Regular cardiac myocyte (primary cell): ENCODE measurements around the gene NUDT7. TPM values are rescaled to one million over a fixed set of nuclear protein-coding genes. Genes with fewer than 3 reads are reported as not detected.

Experiments
- total RNA-seq: library from RNA; depleted of rRNA; stranded (reverse); fragments of >200 nt; gene quantifications from 2 replicates; pipeline ENCODE4 v1.2.3, GENCODE V29; 2014

NUDT7 gene
- 3.6 and 3.7 TPM in 2 replicates for total RNA-seq

DNA sequence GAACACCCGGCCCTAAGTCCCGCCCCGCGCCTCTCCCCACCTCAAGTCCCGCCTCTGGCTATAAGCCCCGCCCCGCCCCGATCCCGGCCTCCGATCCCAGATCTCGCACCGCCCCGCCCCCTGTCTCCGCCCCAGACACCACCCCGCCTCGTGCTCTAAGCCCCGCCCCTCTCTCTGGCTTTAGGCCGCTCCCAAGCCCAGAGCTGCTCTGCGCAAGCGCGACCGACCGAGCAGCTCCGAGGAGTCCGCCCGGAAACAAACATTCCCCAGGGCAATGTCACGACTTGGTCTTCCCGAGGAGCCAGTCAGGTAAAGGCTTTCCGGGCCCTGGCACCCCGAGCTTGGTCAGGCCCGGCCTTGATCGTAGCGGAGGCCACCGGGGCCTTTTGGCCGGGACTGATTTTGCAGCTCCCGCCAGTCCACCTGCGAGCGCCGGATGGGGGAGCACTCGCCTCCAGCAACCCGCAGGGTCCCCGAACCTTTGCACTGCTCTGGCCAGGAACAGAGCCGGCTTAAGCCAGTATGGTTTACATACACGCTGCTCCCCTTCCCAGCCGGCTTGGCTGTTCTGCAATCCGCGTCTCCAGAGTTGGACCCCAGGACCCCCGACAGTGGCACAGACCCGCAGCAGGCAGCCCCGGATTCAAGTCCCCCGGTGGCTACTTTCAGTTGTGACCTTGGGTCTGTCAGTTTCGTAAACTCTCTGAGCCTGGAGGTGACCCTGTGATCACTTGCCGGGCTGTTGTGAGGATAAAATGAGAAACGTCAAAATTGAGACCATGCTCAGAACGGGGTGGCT is at the start of gene NUDT7:
TSS of gene NUDT7 (plus strand) at position 206 of the 799 bp plus-strand sequence. CDS start at position 275, 69 bp downstream.

DNA sequence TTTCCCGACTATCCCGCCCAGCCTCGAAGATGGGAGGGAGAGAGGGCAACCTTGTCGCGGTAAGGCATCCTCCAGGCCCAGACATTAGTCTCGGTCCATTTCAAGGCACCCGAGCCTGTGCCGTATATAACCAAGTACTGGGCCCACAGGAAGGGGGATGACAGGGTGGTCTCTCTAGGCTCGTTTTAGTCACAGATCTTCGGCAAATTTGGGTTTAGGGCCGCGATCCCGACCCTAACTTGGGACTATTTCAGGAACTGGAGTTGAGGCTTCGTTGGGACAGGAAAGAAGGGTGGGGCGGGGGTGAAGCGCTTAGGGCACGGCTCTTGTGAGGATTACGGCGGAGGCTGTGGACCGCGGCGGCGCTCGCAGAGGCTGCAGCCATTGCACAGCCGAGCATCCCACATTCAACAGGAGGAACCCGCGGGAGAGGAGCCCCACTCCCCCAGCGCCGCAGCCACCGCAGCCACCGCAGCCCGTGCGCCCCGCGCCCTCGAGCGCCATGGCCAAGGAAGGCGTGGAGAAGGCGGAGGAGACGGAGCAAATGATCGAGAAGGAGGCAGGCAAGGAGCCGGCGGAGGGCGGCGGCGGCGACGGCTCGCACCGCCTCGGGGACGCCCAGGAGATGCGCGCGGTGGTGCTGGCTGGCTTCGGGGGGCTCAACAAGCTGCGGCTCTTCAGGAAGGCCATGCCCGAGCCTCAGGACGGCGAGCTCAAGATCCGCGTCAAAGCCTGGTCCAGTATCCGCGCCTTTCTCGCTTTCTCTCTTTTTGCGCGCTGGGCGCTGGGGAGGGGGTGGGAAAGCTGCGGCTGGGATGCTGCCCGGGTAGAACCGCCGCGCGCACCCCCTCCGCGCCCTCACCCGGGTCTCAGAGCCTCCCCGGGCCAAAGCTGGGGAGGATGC is 66.1 kb downstream of the NUDT7 start, which contains the start of gene VAT1L:
TSS of gene VAT1L (plus strand) at position 384 of the 904 bp plus-strand sequence. CDS start at position 503, 119 bp downstream.

Other genes with a start within 250 kb of the NUDT7 start
- 0.77 and 3.7 TPM in 2 replicates for gene VAT1L, start 66.0 kb downstream of the NUDT7 start, total RNA-seq